ENCODE measurements around the gene NLRP11.

- TF ChIP-seq, protein P1, sequence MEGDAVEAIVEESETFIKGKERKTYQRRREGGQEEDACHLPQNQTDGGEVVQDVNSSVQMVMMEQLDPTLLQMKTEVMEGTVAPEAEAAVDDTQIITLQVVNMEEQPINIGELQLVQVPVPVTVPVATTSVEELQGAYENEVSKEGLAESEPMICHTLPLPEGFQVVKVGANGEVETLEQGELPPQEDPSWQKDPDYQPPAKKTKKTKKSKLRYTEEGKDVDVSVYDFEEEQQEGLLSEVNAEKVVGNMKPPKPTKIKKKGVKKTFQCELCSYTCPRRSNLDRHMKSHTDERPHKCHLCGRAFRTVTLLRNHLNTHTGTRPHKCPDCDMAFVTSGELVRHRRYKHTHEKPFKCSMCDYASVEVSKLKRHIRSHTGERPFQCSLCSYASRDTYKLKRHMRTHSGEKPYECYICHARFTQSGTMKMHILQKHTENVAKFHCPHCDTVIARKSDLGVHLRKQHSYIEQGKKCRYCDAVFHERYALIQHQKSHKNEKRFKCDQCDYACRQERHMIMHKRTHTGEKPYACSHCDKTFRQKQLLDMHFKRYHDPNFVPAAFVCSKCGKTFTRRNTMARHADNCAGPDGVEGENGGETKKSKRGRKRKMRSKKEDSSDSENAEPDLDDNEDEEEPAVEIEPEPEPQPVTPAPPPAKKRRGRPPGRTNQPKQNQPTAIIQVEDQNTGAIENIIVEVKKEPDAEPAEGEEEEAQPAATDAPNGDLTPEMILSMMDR (IDR thresholded peaks at IDR 0.05) = no peak
- no peak for TF ChIP-seq POLR2A (IDR thresholded peaks at IDR 0.05)
- TF ChIP-seq POLR2AphosphoS5 (IDR thresholded peaks at IDR 0.05; ENCODE audit: insufficient read depth in 1 of 2, low read depth in 1 of 2) = no peak
Measured at GRCh38 chr19:55857974-55858373, 26.2 kb upstream of the NLRP11 start.
